HEK293 (cell line): Measurements from ENCODE around the gene CYBA.

Experiments
- CTCF ChIP-seq: fragments of 450-650 bp; formaldehyde crosslinking; IDR thresholded peaks from 2 replicates; pipeline ENCODE4 v1.5.1; 2016; ENCODE audit warnings: missing biosample characterization, missing genetic modification characterization
- PRDM4 ChIP-seq: fragments of 450-650 bp; formaldehyde crosslinking; IDR thresholded peaks from 2 replicates; pipeline ENCODE4 v1.5.1; 2017; ENCODE audit warnings: missing biosample characterization, missing genetic modification characterization
- REST ChIP-seq: fragments of 450-650 bp; formaldehyde crosslinking; IDR thresholded peaks from 2 replicates; pipeline ENCODE4 v1.5.1; 2016; ENCODE audit warnings: missing biosample characterization, missing genetic modification characterization
- ZNF280C ChIP-seq: fragments of 450-650 bp; formaldehyde crosslinking; IDR thresholded peaks from 2 replicates; pipeline ENCODE4 v1.5.1; 2016; ENCODE audit warnings: missing biosample characterization, missing genetic modification characterization
- ZNF560 ChIP-seq: fragments of 450-650 bp; formaldehyde crosslinking; IDR thresholded peaks from 2 replicates; pipeline ENCODE4 v1.5.1; 2017; ENCODE audit warnings: missing biosample characterization, missing genetic modification characterization, borderline replicate concordance
- ZNF701 ChIP-seq: fragments of 450-650 bp; formaldehyde crosslinking; IDR thresholded peaks from 2 replicates; pipeline ENCODE4 v1.5.1; 2016; ENCODE audit warnings: missing biosample characterization, missing genetic modification characterization

GRCh38 chr16:88691924-88692560 is 41.2 kb upstream of the CYBA start:
- TF ChIP-seq REST, result no peak
- no peak for TF ChIP-seq CTCF (tag by site-specific recombination)
- TF ChIP-seq ZNF280C (tag by site-specific recombination), result no peak
- TF ChIP-seq ZNF560 (tag by site-specific recombination), result no peak
- no peak for TF ChIP-seq PRDM4 (tag by site-specific recombination)
- TF ChIP-seq ZNF701 (tag by site-specific recombination), result no peak
